Measurements from ENCODE around the gene SEMA5A. TPM values are rescaled to one million over a fixed set of nuclear protein-coding genes. Genes with fewer than 3 reads are reported as not detected.

SEMA5A gene
- total RNA-seq, 4 donors from 2014 or later, result 2.6 to 36.5 (median 4.7) TPM

DNA sequence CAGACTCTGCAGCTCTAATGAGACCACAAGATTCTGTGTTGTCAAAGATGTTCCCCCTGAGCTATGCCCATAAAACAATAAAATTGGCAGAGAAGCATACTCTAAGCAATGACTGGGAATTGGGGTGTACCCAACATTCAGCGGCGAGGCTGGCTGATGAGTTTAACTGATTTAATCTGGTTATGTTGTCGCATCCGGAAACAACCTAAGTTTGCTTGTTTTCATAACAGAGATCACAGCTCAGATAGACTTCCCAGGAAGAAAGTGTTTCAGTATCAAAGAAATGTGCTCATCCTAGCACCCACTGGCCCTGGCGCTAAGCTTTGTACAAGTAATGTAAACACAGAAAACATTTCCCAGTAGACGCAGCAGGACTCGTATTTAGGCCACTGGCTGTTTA, 7.4 kb downstream of the SEMA5A start:
- TF ChIP-seq, protein P1, sequence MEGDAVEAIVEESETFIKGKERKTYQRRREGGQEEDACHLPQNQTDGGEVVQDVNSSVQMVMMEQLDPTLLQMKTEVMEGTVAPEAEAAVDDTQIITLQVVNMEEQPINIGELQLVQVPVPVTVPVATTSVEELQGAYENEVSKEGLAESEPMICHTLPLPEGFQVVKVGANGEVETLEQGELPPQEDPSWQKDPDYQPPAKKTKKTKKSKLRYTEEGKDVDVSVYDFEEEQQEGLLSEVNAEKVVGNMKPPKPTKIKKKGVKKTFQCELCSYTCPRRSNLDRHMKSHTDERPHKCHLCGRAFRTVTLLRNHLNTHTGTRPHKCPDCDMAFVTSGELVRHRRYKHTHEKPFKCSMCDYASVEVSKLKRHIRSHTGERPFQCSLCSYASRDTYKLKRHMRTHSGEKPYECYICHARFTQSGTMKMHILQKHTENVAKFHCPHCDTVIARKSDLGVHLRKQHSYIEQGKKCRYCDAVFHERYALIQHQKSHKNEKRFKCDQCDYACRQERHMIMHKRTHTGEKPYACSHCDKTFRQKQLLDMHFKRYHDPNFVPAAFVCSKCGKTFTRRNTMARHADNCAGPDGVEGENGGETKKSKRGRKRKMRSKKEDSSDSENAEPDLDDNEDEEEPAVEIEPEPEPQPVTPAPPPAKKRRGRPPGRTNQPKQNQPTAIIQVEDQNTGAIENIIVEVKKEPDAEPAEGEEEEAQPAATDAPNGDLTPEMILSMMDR (IDR thresholded peaks at IDR 0.05; ENCODE audit: low read depth), result no peak

DNA sequence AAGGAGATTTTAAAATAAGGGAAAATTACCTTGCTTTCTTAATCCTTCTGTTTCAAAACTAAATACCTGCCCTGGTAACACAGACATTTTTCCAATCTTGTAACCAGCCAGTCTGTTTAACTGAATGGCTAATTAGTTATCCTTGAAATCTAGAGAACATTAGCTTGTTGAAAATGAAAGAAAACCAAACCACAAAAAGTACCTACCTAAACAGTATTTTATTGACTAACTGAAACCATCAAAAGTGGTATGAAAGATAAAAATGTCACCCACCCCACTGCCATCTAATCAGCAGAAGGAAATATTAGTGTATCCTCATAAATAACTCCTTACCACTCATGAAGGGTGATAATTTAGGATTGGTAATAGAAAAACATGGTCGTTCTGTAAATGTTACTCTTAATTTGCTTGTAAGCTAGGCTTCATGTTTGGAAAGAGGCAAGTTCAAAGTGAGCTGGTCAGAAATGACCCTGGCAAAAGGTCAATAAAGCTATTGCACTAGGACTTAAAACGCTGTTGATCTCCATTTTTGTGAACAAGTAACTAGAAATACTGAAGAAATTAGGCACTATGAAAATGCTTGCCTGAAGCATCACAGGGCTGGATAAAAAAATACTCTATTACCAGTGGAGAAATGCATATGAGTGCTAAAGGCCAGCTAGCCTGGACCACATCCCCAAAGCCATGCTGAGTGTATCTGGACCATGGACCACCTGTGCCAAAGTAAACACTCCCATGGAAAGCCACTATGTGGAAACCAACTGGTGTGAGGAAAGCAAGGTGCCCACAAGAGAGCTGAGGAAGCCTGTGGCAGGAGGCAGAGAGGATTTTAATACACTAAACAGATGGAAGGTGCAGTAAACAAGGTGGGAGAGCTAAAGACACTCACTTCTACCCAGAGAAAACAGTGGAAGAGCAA, 8.4 kb downstream of the SEMA5A start:
- TF ChIP-seq, protein P1 (IDR thresholded peaks at IDR 0.05; ENCODE audit: low read depth), result no peak

DNA sequence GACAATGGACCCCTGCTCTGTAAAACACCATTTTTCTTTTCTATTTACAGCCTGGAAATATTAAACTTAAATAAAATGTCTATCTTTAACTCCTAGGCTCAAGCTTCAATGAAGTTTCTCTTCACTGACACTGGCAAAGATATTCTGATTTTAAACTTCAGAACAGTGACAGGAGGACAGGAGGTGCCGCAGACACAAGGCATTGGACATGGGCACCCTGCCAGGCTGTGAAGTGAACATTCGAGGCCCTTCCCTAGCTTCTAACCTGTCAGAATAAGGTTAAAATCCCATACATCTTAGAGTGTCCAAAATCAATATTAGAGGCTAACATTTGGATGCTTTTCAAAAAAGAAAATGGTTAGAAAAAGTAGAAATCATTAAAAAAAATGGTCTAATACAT, 9.2 kb downstream of the SEMA5A start:
- TF ChIP-seq, protein P1 (IDR thresholded peaks at IDR 0.05; ENCODE audit: low read depth), result no peak

DNA sequence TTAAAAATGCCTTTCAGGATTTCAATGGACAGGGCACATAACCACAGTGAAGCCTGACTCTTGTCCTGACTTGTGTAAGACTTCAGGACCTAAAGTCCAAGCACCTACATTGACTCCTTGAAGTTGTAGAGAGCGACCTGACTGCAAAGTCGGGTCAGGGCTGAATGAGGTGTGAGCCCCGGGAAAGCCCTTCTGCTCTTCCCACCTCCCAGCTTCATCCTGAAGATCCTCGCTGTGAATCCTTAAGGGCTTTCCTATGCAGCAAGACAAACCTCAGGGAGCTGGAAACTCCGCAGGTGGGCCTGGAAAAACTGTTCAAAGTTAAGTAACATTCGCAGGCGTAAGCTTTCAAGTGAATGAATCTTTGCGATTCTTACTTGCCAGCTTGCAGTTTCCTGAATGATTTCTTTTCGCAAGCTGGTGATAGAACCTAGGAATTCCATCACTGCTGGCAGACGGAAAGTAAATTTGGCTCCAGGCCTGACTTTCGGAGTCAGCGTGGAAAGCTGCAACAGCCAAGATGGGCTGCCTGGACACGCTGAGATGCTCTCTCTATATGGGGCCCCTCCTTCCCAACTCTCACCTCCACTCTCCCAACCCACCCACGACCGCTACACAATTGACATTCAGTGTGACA, 10.9 kb downstream of the SEMA5A start:
- TF ChIP-seq, protein P1 (IDR thresholded peaks at IDR 0.05; ENCODE audit: low read depth), result no peak

DNA sequence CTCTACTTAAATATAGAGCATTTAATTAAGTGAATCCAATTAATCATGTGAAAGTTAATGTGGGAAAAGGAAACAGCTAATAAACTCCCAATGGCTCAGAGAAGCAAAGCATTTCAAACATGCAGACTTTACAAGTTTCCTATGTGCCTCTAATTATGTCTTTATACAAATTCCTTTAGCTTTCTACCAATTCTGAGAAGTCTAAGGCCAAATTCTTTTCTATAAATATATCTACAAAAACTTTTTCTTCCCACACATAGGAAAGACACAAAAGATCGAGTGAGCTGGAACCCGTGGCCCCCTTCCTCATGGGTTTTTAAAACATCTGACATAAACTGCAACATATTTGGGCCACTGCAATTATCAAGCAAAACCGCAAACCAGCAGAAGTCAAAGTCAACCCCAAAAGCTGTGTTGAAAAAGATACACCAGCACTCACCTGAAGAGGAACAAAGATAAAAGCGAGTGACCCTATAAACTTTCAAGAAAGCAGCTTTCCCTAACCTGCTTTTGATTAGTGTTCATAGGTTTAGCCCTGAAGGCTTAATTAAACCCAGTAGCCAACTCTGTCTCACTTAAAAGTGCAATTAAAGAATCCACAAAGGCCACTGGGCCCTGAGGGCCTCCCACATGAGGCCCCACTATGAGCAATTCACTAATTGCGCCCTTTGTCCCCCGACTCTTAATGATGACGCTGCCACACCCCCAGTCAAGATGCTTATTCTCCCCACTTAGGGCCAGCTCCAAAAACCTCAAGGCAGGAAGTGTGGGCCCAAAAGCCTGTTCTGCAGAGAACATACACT, 12.1 kb downstream of the SEMA5A start:
- TF ChIP-seq, protein P1 (IDR thresholded peaks at IDR 0.05; ENCODE audit: low read depth), result no peak

DNA sequence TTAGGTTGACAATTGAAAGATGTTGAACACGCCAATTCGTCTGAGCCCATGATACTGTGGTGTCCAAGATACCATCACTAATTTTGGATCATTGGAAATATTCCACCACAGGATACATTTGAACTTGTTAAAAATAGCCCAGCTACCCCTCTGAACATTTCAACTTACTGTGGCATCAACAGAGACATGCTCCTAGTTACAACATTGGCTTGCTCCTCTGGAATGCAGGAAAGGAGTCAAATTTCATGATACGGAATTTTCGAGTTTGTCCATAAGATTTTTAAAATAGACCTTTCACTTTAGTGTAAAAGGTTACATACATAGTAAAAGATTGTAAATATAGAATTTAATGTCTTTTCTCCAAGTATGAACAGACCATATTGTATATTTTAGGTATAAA, 12.8 kb downstream of the SEMA5A start:
- TF ChIP-seq, protein P1 (IDR thresholded peaks at IDR 0.05; ENCODE audit: low read depth), result no peak

DNA sequence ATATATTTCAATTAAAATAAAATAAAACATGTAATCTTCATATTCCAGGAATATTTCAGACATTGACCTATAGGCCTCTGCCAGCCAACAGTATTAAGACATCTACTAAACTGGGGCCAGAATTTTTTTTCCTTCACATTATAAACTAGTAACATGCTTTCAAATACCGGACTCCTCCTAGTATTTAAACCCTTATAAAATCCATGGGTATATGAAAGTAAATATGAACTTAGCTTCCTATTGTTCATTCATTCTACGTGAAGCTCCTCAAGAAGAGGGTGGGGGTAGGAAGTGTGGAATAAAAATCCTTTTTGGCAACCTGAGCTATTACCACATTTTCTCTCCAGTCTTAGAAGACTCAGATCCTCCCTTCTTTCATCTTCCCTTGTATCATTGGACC, 16.4 kb downstream of the SEMA5A start:
- TF ChIP-seq, protein P1 (IDR thresholded peaks at IDR 0.05; ENCODE audit: low read depth), result no peak
